Karpas-422 (cell line): ENCODE measurements around the gene FKBP6. TPM values are rescaled to one million over a fixed set of nuclear protein-coding genes. Genes with fewer than 3 reads are reported as not detected.
"Not testable (repeated sequence)": the region's sequence is repeated elsewhere in the genome, so short reads cannot be mapped to it uniquely, and the experiment has no call there.

Experiments
- DNase-seq: peaks from one replicate; pipeline ENCODE4 v3.0.0-alpha.2; 2015
- H2AFZ ChIP-seq: fragments of 200-600 bp; sonication (generic); 2 replicates; pipeline ENCODE4 v1.6.1; 2014; ENCODE audit warnings: antibody characterized with exemption, low read length, mixed read lengths
- H3K27ac ChIP-seq: fragments of 200-600 bp; sonication (generic); 2 replicates; pipeline ENCODE4 v1.5.1; 2014; ENCODE audit warnings: mild to moderate bottlenecking, low read length, moderate library complexity
- H3K27me3 ChIP-seq: fragments of 200-600 bp; sonication (generic); 2 replicates; pipeline ENCODE4 v1.6.1; 2014; ENCODE audit warnings: low read length, mixed read lengths
- H3K36me3 ChIP-seq: fragments of 200-600 bp; sonication (generic); 2 replicates; pipeline ENCODE4 v1.6.1; 2014; ENCODE audit warnings: low read length, mixed read lengths; ENCODE audit not compliant: insufficient read depth
- H3K4me1 ChIP-seq: fragments of 200-600 bp; sonication (generic); 2 replicates; pipeline ENCODE4 v1.6.1; 2014; ENCODE audit warnings: mild to moderate bottlenecking, low read length, mixed read lengths
- H3K4me2 ChIP-seq: fragments of 200-600 bp; sonication (generic); 2 replicates; pipeline ENCODE4 v1.6.1; 2014; ENCODE audit warnings: low read length, low read depth, mild to moderate bottlenecking; ENCODE audit not compliant: poor library complexity, severe bottlenecking
- H3K4me3 ChIP-seq: fragments of 200-600 bp; sonication (generic); 2 replicates; pipeline ENCODE4 v1.5.1; 2014; ENCODE audit warnings: mild to moderate bottlenecking, antibody characterized with exemption, low read length, mixed read lengths
- H3K79me2 ChIP-seq: fragments of 200-600 bp; sonication (generic); 2 replicates; pipeline ENCODE4 v1.6.1; 2014; ENCODE audit warnings: mild to moderate bottlenecking, low read length, mixed read lengths
- H3K9ac ChIP-seq: fragments of 200-600 bp; sonication (generic); 2 replicates; pipeline ENCODE4 v1.6.0; 2014; ENCODE audit warnings: low read length
- H3K9me2 ChIP-seq: fragments of 200-600 bp; sonication (generic), shearing (Covaris generic); replicated peaks from 2 replicates; pipeline ENCODE4 v1.6.0; 2014; ENCODE audit warnings: mild to moderate bottlenecking, low read length, moderate library complexity; ENCODE audit not compliant: insufficient read depth
- H3K9me3 ChIP-seq: fragments of 300-700, 200-600 bp; sonication (generic); 2 replicates; pipeline ENCODE4 v1.6.1; 2014; ENCODE audit warnings: low read length, mixed read lengths
- H4K20me1 ChIP-seq: fragments of 200-600 bp; sonication (generic); 2 replicates; pipeline ENCODE4 v1.6.1; 2014; ENCODE audit warnings: mild to moderate bottlenecking, antibody characterized with exemption, low read length, low read depth; ENCODE audit not compliant: insufficient read depth
- small RNA-seq: library from RNA; depleted of rRNA; stranded (forward); fragments of <200 nt; gene quantifications from one replicate; pipeline ENCODE3, GENCODE V24; 2014
- total RNA-seq: library from RNA; depleted of rRNA; stranded (reverse); fragments of >200 nt; shearing (Covaris generic); gene quantifications from 2 replicates; pipeline ENCODE4 v1.2.3, GENCODE V29; 2014; ENCODE audit warnings: low replicate concordance; rRNA removed

The FKBP6 gene
- total RNA-seq, 1 experiment from 2014 or later: not detected

- Histone ChIP-seq H3K4me1 (no peaks in the 10 kb centered on the region), H3K36me3 (no peaks in the 10 kb centered on the region), H3K27ac (no peak overlapping the region), H2AFZ (no peak overlapping the region), H3K9ac (no peak overlapping the region), H3K4me2 (no peak overlapping the region), H4K20me1 (no peaks in the 10 kb centered on the region), H3K9me3 (no peaks in the 10 kb centered on the region), H3K4me3 (no peak overlapping the region), H3K79me2 (no peaks in the 10 kb centered on the region), H3K27me3 (no peaks in the 10 kb centered on the region), H3K9me2 (no peaks in the 10 kb centered on the region)
- DNase-seq: no peak
These were observed 67.9 kb downstream of the FKBP6 start for GRCh38 chr7:73395538-73396503.

GRCh38 chr7:73397521-73398281, 69.7 kb downstream of the FKBP6 start:
- Histone ChIP-seq H3K9me3 (no peaks in the 10 kb centered on the region), H3K4me2 (no peak overlapping the region), H3K27ac (no peak overlapping the region), H2AFZ (no peak overlapping the region), H3K4me1 (no peaks in the 10 kb centered on the region), H3K9ac (no peak overlapping the region), H3K36me3 (no peaks in the 10 kb centered on the region), H3K4me3 (no peak overlapping the region), H4K20me1 (no peaks in the 10 kb centered on the region), H3K79me2 (no peaks in the 10 kb centered on the region), H3K9me2 (no peaks in the 10 kb centered on the region), H3K27me3 (no peaks in the 10 kb centered on the region)
- no peak for DNase-seq

GRCh38 chr7:73399185-73400050, 71.5 kb downstream of the FKBP6 start:
- not testable (repeated sequence) for H3K9me3 ChIP-seq, H3K27me3 ChIP-seq, H3K4me3 ChIP-seq, H3K79me2 ChIP-seq, DNase-seq, H3K27ac ChIP-seq, H3K4me2 ChIP-seq, H3K9me2 ChIP-seq, H4K20me1 ChIP-seq, H2AFZ ChIP-seq, H3K9ac ChIP-seq, H3K36me3 ChIP-seq, H3K4me1 ChIP-seq

GRCh38 chr7:73404860-73405259, 76.9 kb downstream of the FKBP6 start:
- H3K27ac ChIP-seq, DNase-seq, H4K20me1 ChIP-seq, H2AFZ ChIP-seq, H3K36me3 ChIP-seq, H3K9me3 ChIP-seq, H3K4me3 ChIP-seq, H3K27me3 ChIP-seq, H3K9ac ChIP-seq, H3K79me2 ChIP-seq, H3K4me1 ChIP-seq, H3K9me2 ChIP-seq, H3K4me2 ChIP-seq: not testable (repeated sequence)

Small RNA genes lying within 50 kb of the gene (small RNA-seq; reads per million reads assigned to genes)
- gene RF00019 (not detected), gene RNU6-1080P (not detected)

Other genes starting within 250 kb of the FKBP6 start
- not detected in 2 replicates for gene SPDYE9, start 242.1 kb upstream of the FKBP6 start, total RNA-seq
- 31.6 and 39.4 TPM in 2 replicates for gene NSUN5, start 19.3 kb upstream of the FKBP6 start, total RNA-seq
- gene TRIM50, start 79 bp upstream of the FKBP6 start, total RNA-seq: not detected in 2 replicates
- gene FZD9, start 105.6 kb downstream of the FKBP6 start, total RNA-seq: not detected in 2 replicates
- 49.0 and 51.2 TPM in 2 replicates for gene BAZ1B, start 194.1 kb downstream of the FKBP6 start, total RNA-seq
- gene BCL7B, start 229.5 kb downstream of the FKBP6 start, total RNA-seq: 37.2 and 50.9 TPM in 2 replicates